Stimulated activated CD8-positive, alpha-beta memory T cell treated with anti-CD3 and anti-CD28 coated beads, Interleukin-4, amount 100 ng/mL, for 4 hours (primary cell): ENCODE results near the gene MTCL1.

Source experiments
- DNase-seq, 2 donors: peaks; one replicate each; pipeline ENCODE4 v3.0.0-alpha.2; 2020; ENCODE audit warnings: low read depth in 2 of 2, low spot score in 1 of 2

The MTCL1 gene

GRCh38 chr18:8806100-8806797 is 100.9 kb downstream of the MTCL1 start:
- no peak for DNase-seq

DNA sequence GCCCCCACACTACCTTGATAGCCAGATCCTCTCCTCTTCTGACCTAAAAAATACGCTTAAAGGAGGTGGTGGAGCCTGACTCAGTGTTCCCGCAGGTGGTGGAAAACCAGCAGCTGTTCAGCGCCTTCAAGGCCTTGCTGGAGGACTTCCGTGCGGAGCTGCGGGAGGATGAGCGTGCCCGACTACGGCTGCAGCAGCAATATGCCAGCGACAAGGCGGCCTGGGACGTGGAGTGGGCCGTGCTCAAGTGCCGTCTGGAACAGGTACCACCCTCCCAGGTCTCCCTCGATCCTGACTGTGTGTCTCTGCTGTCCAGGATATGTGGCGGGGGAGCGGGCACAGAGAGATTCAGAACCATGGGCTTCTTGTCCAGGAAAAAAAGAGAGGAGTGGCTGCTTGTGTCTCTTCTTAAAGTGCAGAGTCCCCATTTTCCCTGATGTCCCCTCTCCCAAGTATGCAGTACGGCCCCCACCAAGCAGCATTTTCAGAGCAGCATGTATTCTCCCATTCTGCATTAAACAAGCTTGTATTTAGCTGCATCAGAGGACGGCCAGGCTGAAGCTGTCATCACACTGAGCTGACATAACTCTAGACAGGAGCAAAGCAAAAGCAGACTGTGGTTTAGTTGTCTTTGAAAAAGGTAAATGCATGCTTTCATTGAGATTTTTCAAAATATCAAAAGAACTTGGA is 101.6 kb downstream of the MTCL1 start:
- DNase-seq: no peak

DNA sequence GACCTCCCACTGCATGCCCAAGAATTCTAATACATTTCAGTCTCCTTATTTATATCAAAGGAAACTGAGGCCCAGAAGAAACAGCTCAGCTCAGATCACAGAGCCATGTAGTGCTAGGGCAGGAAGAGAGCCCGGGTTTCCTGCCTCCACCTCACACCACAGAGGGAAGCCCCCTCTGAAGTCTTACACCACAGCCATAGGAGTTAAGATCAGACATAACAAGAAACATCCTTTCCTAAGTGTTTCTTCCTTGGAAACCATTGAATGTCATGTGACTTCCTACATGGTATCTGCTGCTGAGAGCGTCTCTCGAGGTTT is 102.1 kb downstream of the MTCL1 start:
- no peak for DNase-seq

GRCh38 chr18:8808001-8808400 is 102.6 kb downstream of the MTCL1 start:
- DNase-seq: no peak

GRCh38 chr18:8809514-8809913 is 104.2 kb downstream of the MTCL1 start:
- no peak for DNase-seq

- no peak for DNase-seq
Measured at GRCh38 chr18:8810157-8810556, 104.8 kb downstream of the MTCL1 start.

- DNase-seq: no peak
Measured at GRCh38 chr18:8811115-8811514, 105.8 kb downstream of the MTCL1 start.

DNA sequence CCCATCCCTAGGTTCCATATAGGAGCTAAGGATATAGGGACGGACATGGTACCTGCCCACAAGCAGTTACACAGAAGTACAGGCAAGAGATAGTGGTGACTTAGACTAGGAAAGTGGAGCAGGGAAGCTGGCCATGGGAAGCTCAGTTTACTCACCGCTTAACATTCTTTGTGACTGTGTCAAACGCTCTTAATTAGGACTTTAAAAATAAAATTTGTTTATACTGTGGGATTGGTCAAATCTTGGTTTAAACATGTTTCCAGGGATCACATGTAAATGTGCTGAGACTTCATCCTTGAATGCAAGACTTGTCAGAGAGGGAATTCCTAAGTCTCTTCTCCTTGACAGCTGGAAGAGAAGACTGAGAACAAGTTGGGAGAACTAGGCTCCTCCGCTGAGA is 107.3 kb downstream of the MTCL1 start:
- DNase-seq: no peak

GRCh38 chr18:8813611-8814010 is 108.3 kb downstream of the MTCL1 start:
- no peak for DNase-seq

GRCh38 chr18:8814206-8814605 is 108.8 kb downstream of the MTCL1 start:
- DNase-seq: no peak

DNA sequence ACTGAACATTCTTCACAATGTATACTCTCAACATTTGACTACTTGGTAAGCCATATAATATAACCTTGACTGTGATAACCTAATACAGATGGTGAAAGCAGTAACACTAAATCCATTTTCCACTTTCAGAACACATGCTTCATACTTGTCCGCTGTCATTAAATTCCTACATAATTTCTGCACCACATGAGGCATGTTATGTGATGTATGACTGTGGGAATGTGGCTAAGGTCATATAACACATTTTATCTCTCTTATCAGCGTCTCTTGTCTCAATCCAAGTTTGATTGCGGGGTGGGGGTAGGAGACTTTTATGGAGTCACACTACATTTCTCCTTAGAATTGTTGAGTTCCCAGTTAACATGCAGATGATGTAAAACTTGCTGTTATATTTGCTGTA is 110.9 kb downstream of the MTCL1 start:
- DNase-seq: no peak

GRCh38 chr18:8816816-8817215 is 111.5 kb downstream of the MTCL1 start:
- DNase-seq: no peak

- no peak for DNase-seq
Measured at GRCh38 chr18:8818982-8819381, 113.6 kb downstream of the MTCL1 start.

DNA sequence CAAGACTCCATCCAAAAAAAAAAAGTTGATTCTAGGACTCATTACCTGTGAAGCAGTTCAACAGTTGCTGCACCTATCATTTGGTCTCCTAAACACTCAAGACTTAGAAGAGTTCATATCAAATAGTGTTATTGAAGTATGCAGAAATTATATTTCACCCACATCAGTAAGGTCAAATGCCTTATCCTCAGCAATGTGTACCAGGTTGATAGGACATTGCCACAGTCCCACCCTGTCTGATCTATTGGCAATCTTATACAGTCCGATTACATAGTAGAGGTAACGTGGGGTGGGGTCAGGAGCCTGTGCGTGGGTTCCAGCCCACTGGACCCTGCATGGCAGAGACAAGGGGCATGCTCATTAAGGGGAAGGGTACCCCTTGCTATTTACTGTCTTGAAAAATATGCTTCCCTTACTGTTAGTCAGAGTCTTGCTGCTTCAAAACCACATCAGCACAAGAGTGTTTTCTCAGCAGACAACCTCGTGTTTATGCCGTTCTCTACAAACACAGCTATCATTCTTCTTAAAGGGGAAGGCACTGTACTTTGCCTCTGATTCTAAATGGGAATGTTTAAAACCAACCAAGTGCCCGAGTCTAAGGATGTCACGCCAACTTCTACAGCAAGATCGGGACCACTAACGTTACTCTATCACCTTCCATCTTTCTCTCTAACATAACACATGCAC is 115.2 kb downstream of the MTCL1 start:
- no peak for DNase-seq

- DNase-seq: no peak
Measured at GRCh38 chr18:8821083-8821465, 115.7 kb downstream of the MTCL1 start.

DNA sequence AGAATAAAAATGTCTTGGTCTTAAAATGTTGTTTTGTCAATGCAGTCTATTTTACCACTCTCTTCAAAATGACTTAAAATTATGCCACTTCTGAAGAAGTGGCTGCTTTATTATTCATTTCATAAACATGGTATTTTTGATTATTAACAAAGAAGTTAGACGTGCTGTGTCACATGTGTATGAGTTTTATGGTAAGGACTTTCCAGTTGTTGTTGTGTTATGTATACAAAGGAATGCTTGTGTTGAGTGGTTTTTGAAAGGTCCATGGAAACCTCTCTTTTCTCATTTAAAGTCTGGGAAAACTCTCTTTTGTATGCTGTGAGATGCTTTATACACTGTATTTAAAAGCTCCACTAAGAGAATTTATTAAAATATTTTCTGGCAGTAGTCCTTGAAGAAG is 116.2 kb downstream of the MTCL1 start:
- no peak for DNase-seq

- DNase-seq: no peak
Measured at GRCh38 chr18:8822643-8823042, 117.3 kb downstream of the MTCL1 start.

GRCh38 chr18:8823530-8823929 is 118.2 kb downstream of the MTCL1 start:
- no peak for DNase-seq

GRCh38 chr18:8824846-8825245 is 119.5 kb downstream of the MTCL1 start:
- DNase-seq: no peak

DNA sequence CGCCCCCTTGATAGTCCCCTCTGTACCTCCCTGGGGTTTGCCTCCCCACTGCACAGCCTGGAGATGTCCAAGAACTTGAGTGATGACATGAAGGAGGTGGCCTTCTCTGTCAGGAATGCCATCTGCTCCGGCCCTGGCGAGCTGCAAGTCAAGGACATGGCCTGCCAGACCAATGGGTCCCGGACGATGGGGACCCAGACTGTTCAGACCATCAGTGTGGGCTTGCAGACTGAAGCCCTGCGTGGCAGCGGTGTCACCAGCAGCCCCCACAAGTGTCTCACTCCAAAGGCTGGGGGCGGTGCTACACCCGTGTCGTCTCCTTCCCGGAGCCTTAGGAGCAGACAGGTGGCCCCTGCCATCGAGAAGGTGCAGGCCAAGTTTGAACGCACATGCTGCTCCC is 119.9 kb downstream of the MTCL1 start:
- no peak for DNase-seq

GRCh38 chr18:8825729-8826375 is 120.5 kb downstream of the MTCL1 start:
- DNase-seq: no peak

DNA sequence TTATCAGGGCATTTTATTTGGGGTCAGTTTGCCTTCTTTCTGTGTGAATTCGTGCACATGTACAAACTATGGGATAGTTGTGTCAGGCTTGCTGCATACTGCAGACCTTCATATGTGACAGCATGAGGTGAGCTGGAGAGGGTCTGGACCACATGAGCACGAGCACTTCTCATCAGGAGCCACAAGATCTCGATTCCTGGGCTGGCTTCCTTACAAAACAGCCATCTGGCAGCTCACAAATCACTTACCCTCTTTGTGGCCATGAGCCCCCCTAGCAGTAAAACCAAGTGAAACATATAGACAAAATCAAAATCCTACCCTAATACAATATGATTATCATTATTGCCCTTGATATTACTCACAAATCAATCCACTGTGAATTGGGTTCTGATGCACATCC is 121.2 kb downstream of the MTCL1 start:
- no peak for DNase-seq
